ENCODE results near the gene SMAGP.
"Not testable (repeated sequence)": the region's sequence is repeated elsewhere in the genome, so short reads cannot be mapped to it uniquely, and the experiment has no call there.

SMAGP gene

GRCh38 chr12:51262758-51263177 is 7.4 kb downstream of the SMAGP start:
- Histone ChIP-seq H3K9me3 (ENCODE audit: insufficient read depth, low read depth, low read length) (no peaks in the 10 kb centered on the region), H3K4me3 (ENCODE audit: low read length) (no peak overlapping the region), H3K4me1 (ENCODE audit: insufficient read depth, low read length) (0 out of 2 replicates have a peak, but pooled peaks cover 3% of the 10 kb centered on the region), H3K36me3 (ENCODE audit: insufficient read depth, low read length) (no peaks in the 10 kb centered on the region; the same call in 1 of the 2 replicates), H3K27ac (ENCODE audit: low read depth, low read length) (no peak overlapping the region), H3K9ac (ENCODE audit: low read depth, low read length) (no peak overlapping the region), H3K27me3 (ENCODE audit: insufficient read depth, low read length) (no peaks in the 10 kb centered on the region)
- 71% methylated on average over 7 of the region's 7 CpGs for WGBS

DNA sequence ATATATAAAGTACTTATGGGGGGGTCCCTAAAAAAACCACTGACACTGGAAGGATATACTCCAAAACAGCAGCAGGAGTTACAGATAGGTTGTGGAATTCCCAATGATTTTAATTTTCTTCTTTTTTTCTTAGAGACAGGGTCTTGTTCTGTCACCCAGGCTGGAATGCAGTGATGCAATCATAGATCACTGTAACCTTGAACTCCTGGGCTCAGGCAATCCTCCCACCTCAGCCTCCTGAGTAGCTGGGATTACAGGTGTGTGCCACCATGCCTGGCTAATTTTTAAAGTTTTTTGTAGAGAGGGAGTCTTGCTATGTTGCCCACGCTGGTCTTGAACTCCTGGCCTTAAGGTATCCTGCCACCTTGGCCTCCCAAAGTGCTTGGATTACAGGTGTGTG is 10.6 kb downstream of the SMAGP start:
- H3K9ac ChIP-seq (ENCODE audit: low read depth, low read length); H3K27me3 ChIP-seq (ENCODE audit: insufficient read depth, low read length); H3K4me3 ChIP-seq (ENCODE audit: low read length); H3K36me3 ChIP-seq (ENCODE audit: insufficient read depth, low read length); H3K9me3 ChIP-seq (ENCODE audit: insufficient read depth, low read depth, low read length); H3K4me1 ChIP-seq (ENCODE audit: insufficient read depth, low read length); H3K27ac ChIP-seq (ENCODE audit: low read depth, low read length): not testable (repeated sequence)
- 96% methylated on average over 1 of the region's 1 CpG for WGBS

- no peak overlapping the region for H3K4me3 ChIP-seq (ENCODE audit: low read length)
- no peak overlapping the region for H3K27ac ChIP-seq (ENCODE audit: low read depth, low read length)
- H3K9ac ChIP-seq (ENCODE audit: low read depth, low read length): no peak overlapping the region
- WGBS: 93% methylated on average over 4 of the region's 4 CpGs
- H3K9me3 ChIP-seq (ENCODE audit: insufficient read depth, low read depth, low read length): no peaks in the 10 kb centered on the region
- peaks cover 2% of the 10 kb centered on the region; the same call in 1 of the 2 replicates for H3K36me3 ChIP-seq (ENCODE audit: insufficient read depth, low read length)
- no peaks in the 10 kb centered on the region for H3K27me3 ChIP-seq (ENCODE audit: insufficient read depth, low read length)
- no peaks in the 10 kb centered on the region; the same call in 1 of the 2 replicates for H3K4me1 ChIP-seq (ENCODE audit: insufficient read depth, low read length)
Measured at GRCh38 chr12:51254536-51254935, 15.7 kb downstream of the SMAGP start.

DNA sequence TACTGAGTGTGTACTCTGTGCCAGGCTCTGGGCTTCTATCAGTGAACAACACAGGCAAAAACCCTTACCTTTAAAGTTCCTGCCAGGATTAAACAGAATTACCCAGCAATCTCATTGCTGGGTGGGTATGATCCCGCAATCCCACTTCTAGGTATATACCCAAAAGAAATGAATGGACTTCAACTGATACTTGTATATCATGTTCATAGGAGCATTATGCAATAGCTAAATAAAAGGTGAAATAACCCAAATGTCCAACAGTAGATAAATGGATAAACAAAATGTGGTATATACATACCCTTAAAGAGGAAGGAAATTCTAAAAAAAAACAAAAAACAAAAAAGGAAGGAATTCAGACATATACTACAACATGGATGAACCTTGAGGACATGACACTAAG is 16.9 kb downstream of the SMAGP start:
- peaks cover under 1% of the 10 kb centered on the region for H3K4me1 ChIP-seq (ENCODE audit: insufficient read depth, low read length)
- 80% methylated on average over 1 of the region's 1 CpG for WGBS
- no peak overlapping the region for H3K4me3 ChIP-seq (ENCODE audit: low read length)
- no peak overlapping the region for H3K27ac ChIP-seq (ENCODE audit: low read depth, low read length)
- H3K27me3 ChIP-seq (ENCODE audit: insufficient read depth, low read length): no peaks in the 10 kb centered on the region
- no peak overlapping the region for H3K9ac ChIP-seq (ENCODE audit: low read depth, low read length)
- no peaks in the 10 kb centered on the region for H3K9me3 ChIP-seq (ENCODE audit: insufficient read depth, low read depth, low read length)
- peaks cover 2% of the 10 kb centered on the region; the same call in 1 of the 2 replicates for H3K36me3 ChIP-seq (ENCODE audit: insufficient read depth, low read length)

DNA sequence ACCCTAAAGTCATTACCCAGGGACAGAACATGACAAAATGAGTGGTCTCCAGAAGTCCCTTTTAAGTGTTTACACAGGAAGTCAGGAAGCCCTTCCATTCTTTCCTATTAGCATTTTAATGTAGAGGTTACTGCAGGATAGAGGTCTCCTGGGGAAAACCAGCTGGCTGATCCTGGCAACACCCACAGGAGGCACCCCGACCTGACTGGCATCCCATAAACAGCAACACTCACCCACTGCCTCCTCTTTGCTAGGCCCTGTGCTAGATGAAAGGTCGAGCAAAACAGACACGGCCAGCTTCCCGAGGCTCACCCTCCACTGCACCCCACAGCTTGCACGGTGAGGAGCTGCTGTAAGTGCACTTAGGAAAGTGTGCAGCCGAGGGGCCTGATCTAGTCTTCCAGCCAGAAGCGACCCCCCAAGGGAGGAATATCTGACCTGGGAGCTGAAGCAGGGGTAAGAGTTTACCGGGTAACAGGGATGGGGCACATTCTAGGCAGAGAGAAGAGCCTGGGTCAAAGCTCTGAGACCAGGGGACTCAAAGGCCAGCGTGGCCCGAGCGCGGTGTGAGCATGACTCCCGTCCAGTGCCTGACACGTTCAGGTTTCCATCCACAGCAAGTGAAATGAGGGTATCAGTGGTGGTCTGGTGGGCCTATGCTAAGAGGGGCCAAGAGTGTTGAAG is 22.6 kb downstream of the SMAGP start:
- 59% methylated on average over 14 of the region's 14 CpGs for WGBS
- H3K27ac ChIP-seq (ENCODE audit: low read depth, low read length): peak overlapping the region; percentile 62; the same call in 1 of the 2 replicates
- no peaks in the 10 kb centered on the region for H3K27me3 ChIP-seq (ENCODE audit: insufficient read depth, low read length)
- peaks cover 25% of the 10 kb centered on the region for H3K4me1 ChIP-seq (ENCODE audit: insufficient read depth, low read length)
- H3K9ac ChIP-seq (ENCODE audit: low read depth, low read length): no peak overlapping the region; the same call in 1 of the 2 replicates
- H3K36me3 ChIP-seq (ENCODE audit: insufficient read depth, low read length): peaks cover 31% of the 10 kb centered on the region
- H3K4me3 ChIP-seq (ENCODE audit: low read length): no peak overlapping the region; the same call in 1 of the 2 replicates
- no peaks in the 10 kb centered on the region for H3K9me3 ChIP-seq (ENCODE audit: insufficient read depth, low read depth, low read length)

- no peak overlapping the region; the same call in 1 of the 2 replicates for H3K27ac ChIP-seq (ENCODE audit: low read depth, low read length)
Measured at GRCh38 chr12:51246254-51246853, 23.9 kb downstream of the SMAGP start.

DNA sequence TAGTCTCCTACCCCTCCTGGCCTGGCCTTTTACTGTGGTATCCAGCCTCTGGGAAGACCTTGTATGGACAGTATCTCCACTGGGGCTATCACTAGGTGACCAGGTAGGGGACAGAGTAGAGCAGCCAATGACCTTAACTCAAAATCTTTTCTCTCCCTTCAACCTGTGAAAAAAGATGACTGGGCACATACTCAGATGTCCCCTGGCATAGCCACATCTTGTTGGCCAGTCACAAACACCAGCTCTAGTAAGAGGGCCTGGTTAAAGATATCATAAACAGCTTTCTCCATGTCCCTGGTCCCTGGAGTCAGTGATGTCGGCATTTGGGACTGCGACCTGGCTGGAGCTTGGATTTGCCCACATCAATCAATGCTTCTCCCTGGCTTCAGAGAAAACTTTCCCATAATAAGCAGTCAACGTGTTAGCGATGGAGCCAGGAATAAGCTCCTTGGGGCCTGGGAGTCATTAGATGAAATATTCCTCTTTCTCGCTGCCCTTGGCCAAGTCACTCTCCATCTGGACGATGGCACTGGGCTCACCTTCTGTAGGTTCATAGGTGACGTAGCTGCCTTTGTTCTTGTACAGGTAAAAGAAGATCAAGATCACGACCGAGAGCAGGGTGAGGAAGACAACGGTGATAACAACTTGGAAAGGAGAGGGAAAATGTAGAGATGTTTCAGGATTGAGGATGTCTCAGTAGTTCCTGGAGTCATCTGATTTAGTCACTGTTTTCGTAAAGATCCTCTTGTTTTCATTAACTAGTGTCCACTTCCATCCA is 24.6 kb downstream of the SMAGP start:
- Histone ChIP-seq H3K36me3 (ENCODE audit: insufficient read depth, low read length) (peaks cover 47% of the 10 kb centered on the region), H3K4me3 (ENCODE audit: low read length) (no peak overlapping the region), H3K4me1 (ENCODE audit: insufficient read depth, low read length) (peaks cover 25% of the 10 kb centered on the region), H3K27ac (ENCODE audit: low read depth, low read length) (no peak overlapping the region), H3K9me3 (ENCODE audit: insufficient read depth, low read depth, low read length) (no peaks in the 10 kb centered on the region), H3K27me3 (ENCODE audit: insufficient read depth, low read length) (no peaks in the 10 kb centered on the region), H3K9ac (ENCODE audit: low read depth, low read length) (no peak overlapping the region)
- 95% methylated on average over 11 of the region's 11 CpGs for WGBS

More at GRCh38 chr12:51246254-51246853, 23.9 kb downstream of the SMAGP start:
- Histone ChIP-seq H3K36me3 (ENCODE audit: insufficient read depth, low read length) (peaks cover 42% of the 10 kb centered on the region), H3K9ac (ENCODE audit: low read depth, low read length) (no peak overlapping the region), H3K27me3 (ENCODE audit: insufficient read depth, low read length) (no peaks in the 10 kb centered on the region), H3K4me1 (ENCODE audit: insufficient read depth, low read length) (peaks cover 25% of the 10 kb centered on the region), H3K9me3 (ENCODE audit: insufficient read depth, low read depth, low read length) (no peaks in the 10 kb centered on the region), H3K4me3 (ENCODE audit: low read length) (no peak overlapping the region)
- WGBS: 84% methylated on average over 7 of the region's 7 CpGs

- WGBS: 85% methylated on average over 4 of the region's 4 CpGs
- Histone ChIP-seq H3K4me3 (ENCODE audit: low read length) (no peak overlapping the region), H3K9ac (ENCODE audit: low read depth, low read length) (no peak overlapping the region), H3K4me1 (ENCODE audit: insufficient read depth, low read length) (peaks cover 31% of the 10 kb centered on the region), H3K27me3 (ENCODE audit: insufficient read depth, low read length) (no peaks in the 10 kb centered on the region), H3K36me3 (ENCODE audit: insufficient read depth, low read length) (peaks cover 57% of the 10 kb centered on the region), H3K27ac (ENCODE audit: low read depth, low read length) (no peak overlapping the region), H3K9me3 (ENCODE audit: insufficient read depth, low read depth, low read length) (no peaks in the 10 kb centered on the region)
Measured at GRCh38 chr12:51244269-51244668, 25.9 kb downstream of the SMAGP start.

DNA sequence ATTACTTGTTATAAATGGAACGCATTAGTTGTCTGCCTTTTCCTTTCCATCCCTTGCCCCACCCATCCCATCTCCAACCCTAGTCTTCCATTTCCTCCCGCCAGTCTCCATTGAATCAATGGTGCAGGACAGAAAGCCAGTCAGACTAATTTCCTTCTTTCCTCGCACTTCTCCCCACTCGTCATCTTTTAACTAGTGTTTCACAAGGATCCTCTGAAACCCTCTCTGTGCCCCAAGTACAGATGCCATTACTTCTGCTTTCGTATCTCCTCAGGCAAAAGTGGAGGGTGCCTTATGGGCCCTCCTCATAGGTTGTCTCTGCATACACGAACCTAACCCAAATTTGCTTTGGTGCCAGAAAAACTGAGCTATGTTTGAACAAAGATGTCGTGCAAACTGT is 27.3 kb downstream of the SMAGP start:
- no peak overlapping the region for H3K4me3 ChIP-seq (ENCODE audit: low read length)
- H3K9ac ChIP-seq (ENCODE audit: low read depth, low read length): no peak overlapping the region
- no peaks in the 10 kb centered on the region for H3K27me3 ChIP-seq (ENCODE audit: insufficient read depth, low read length)
- WGBS: 96% methylated on average over 7 of the region's 7 CpGs
- peaks cover 30% of the 10 kb centered on the region for H3K4me1 ChIP-seq (ENCODE audit: insufficient read depth, low read length)
- peaks cover 57% of the 10 kb centered on the region for H3K36me3 ChIP-seq (ENCODE audit: insufficient read depth, low read length)
- H3K9me3 ChIP-seq (ENCODE audit: insufficient read depth, low read depth, low read length): no peaks in the 10 kb centered on the region
- H3K27ac ChIP-seq (ENCODE audit: low read depth, low read length): no peak overlapping the region

DNA sequence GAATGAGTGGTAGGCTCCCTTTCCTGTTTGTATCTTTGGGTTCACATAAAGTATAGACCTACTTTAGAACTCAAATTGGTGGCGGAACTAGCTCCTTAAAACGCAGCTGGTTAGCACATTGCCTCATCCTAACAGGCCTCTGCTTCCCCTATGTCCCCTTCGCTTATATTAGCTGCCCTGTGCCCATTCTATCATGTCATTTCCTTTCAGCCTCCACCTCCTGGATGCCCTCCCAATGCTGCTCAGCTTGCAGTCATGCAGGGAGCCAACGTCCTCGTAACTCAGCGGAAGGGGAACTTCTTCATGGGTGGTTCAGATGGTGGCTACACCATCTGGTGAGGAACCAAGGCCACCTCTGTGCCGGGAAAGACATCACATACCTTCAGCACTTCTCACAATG is 28.1 kb downstream of the SMAGP start:
- H3K36me3 ChIP-seq (ENCODE audit: insufficient read depth, low read length): peaks cover 57% of the 10 kb centered on the region
- no peaks in the 10 kb centered on the region for H3K27me3 ChIP-seq (ENCODE audit: insufficient read depth, low read length)
- H3K4me1 ChIP-seq (ENCODE audit: insufficient read depth, low read length): peaks cover 23% of the 10 kb centered on the region
- no peak overlapping the region for H3K27ac ChIP-seq (ENCODE audit: low read depth, low read length)
- no peak overlapping the region for H3K4me3 ChIP-seq (ENCODE audit: low read length)
- H3K9ac ChIP-seq (ENCODE audit: low read depth, low read length): no peak overlapping the region
- WGBS: 98% methylated on average over 6 of the region's 7 CpGs
- no peaks in the 10 kb centered on the region for H3K9me3 ChIP-seq (ENCODE audit: insufficient read depth, low read depth, low read length)

DNA sequence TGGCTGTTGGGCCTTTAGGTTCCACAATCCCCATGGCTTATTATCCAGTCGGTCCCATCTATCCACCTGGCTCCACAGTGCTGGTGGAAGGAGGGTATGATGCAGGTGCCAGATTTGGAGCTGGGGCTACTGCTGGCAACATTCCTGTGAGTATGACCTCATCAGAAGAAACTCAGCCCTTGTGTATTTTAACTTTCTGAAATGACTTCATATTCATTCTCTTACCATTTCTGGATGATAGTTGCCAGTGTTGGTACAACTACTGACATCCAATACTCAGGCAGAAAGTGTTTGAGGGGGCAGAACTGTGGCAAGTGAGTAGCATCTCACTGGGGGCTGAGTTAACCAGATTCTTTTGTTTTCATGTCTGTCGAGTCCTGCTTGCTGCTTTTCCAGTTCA is 29.2 kb downstream of the SMAGP start:
- Histone ChIP-seq H3K27me3 (ENCODE audit: insufficient read depth, low read length) (no peaks in the 10 kb centered on the region), H3K9ac (ENCODE audit: low read depth, low read length) (no peak overlapping the region), H3K27ac (ENCODE audit: low read depth, low read length) (no peak overlapping the region), H3K36me3 (ENCODE audit: insufficient read depth, low read length) (peaks cover 56% of the 10 kb centered on the region), H3K4me3 (ENCODE audit: low read length) (no peak overlapping the region), H3K4me1 (ENCODE audit: insufficient read depth, low read length) (peaks cover 12% of the 10 kb centered on the region; the same call in 1 of the 2 replicates), H3K9me3 (ENCODE audit: insufficient read depth, low read depth, low read length) (no peaks in the 10 kb centered on the region)
- 98% methylated on average over 2 of the region's 2 CpGs for WGBS
